Keratinocyte (primary cell): ENCODE results near the gene TBL1XR1.

Source experiments
- CTCF ChIP-seq, 3 experiments: IDR thresholded peaks in 1 of 3; conservative IDR thresholded peaks in 1 of 3; optimal IDR thresholded peaks in 1 of 3; 2 replicates in 2 of 3; 3 replicates in 1 of 3; pipeline versions ENCODE3 to v1.5.1; 2011; ENCODE audit warnings: low read length in 3 of 3, mild to moderate bottlenecking in 3 of 3, moderate library complexity in 2 of 3, control low read depth in 1 of 3, inconsistent platforms in 1 of 3; ENCODE audit not compliant: insufficient read depth in 2 of 3; ENCODE audit errors: extremely low read depth in 1 of 3
- EZH2 ChIP-seq: IDR thresholded peaks from one replicate; pipeline ENCODE4 v1.6.1; 2012; ENCODE audit warnings: inconsistent platforms, mild to moderate bottlenecking, low read length, moderate library complexity

GRCh38 chr3:177196456-177197040, 734 bp downstream of the TBL1XR1 start:
- TF ChIP-seq CTCF (optimal IDR thresholded peaks at IDR 0.05 in 1 of 3, IDR thresholded peaks at IDR 0.05 in 1 of 3, conservative IDR thresholded peaks at IDR 0.05 in 1 of 3; ENCODE audit: extremely low read depth in 1 of 3, insufficient read depth in 2 of 3, low read length in 3 of 3) (no peak), EZH2 (no peak)
